ENCODE results near the gene BCL3. TPM values are rescaled to one million over a fixed set of nuclear protein-coding genes. Genes with fewer than 3 reads are reported as not detected.

Gene BCL3
- total and polyA plus RNA-seq, 2 of the 13 experiments (the other 11 are each of a cell fraction or from before 2014, with no cell fraction given): 2.3 to 4.0 TPM

- TF ChIP-seq ZNF281 (CRISPR knock-in tag; IDR thresholded peaks at IDR 0.05; ENCODE audit: borderline replicate concordance) (peak; percentile 82; the same call in 1 of the 2 replicates), ZNF20 (CRISPR knock-in tag; IDR thresholded peaks at IDR 0.05) (no peak), PTBP1 (IDR thresholded peaks at IDR 0.05; ENCODE audit: low read depth, low read length, poor library complexity, severe bottlenecking) (no peak), ZNF24 (IDR thresholded peaks at IDR 0.05) (no peak), NFKB2 (CRISPR knock-in tag; IDR thresholded peaks at IDR 0.05; ENCODE audit: borderline replicate concordance) (no peak), TFE3 (CRISPR knock-in tag; IDR thresholded peaks at IDR 0.05) (no peak), HNRNPL (IDR thresholded peaks at IDR 0.05; ENCODE audit: low read depth, low read length) (no peak), CEBPG (CRISPR knock-in tag; IDR thresholded peaks at IDR 0.05) (peak; percentile 70), ZNF615 (CRISPR knock-in tag; IDR thresholded peaks at IDR 0.05; ENCODE audit: borderline replicate concordance) (no peak), DPF2 (CRISPR knock-in tag; IDR thresholded peaks at IDR 0.05; ENCODE audit: borderline replicate concordance, low read depth) (peak; percentile 67; the same call in 1 of the 2 replicates), MTF1 (CRISPR knock-in tag; IDR thresholded peaks at IDR 0.05) (no peak), TFDP1 (CRISPR knock-in tag; IDR thresholded peaks at IDR 0.05; ENCODE audit: borderline replicate concordance) (no peak; the same call in 1 of the 2 replicates), NFATC3 (CRISPR knock-in tag; IDR thresholded peaks at IDR 0.05) (no peak), HOXA5 (CRISPR knock-in tag; IDR thresholded peaks at IDR 0.05) (no peak), TEAD3 (CRISPR knock-in tag; optimal IDR thresholded peaks at IDR 0.05; ENCODE audit: borderline replicate concordance) (peak; percentile 41), ZNF432 (CRISPR knock-in tag; IDR thresholded peaks at IDR 0.05; ENCODE audit: borderline replicate concordance) (no peak), ZNF772 (CRISPR knock-in tag; IDR thresholded peaks at IDR 0.05) (no peak), PBX3 (CRISPR knock-in tag; IDR thresholded peaks at IDR 0.05; ENCODE audit: borderline replicate concordance) (no peak), TRIM24 (CRISPR knock-in tag; IDR thresholded peaks at IDR 0.05) (no peak), HIC2 (CRISPR knock-in tag; IDR thresholded peaks at IDR 0.05; ENCODE audit: low read depth) (peak; percentile 45; the same call in 1 of the 2 replicates), THYN1 (CRISPR knock-in tag; IDR thresholded peaks at IDR 0.05; ENCODE audit: borderline replicate concordance, low read depth) (no peak), HCFC1 (IDR thresholded peaks at IDR 0.05; ENCODE audit: low read depth, low read length) (no peak)
Measured at GRCh38 chr19:44800461-44800860, 52.0 kb downstream of the BCL3 start (continued).
